KMS-11 (cell line): ENCODE measurements around the gene CAMKV.

Experiments used
- H2AFZ ChIP-seq: fragments of 200-600 bp; sonication (generic); 2 replicates; pipeline ENCODE4 v1.6.1; 2016; ENCODE audit warnings: antibody characterized with exemption, mixed run types, low read depth
- H3K27ac ChIP-seq: fragments of 200-600 bp; sonication (generic); 2 replicates; pipeline ENCODE4 v1.6.1; 2016; ENCODE audit warnings: mild to moderate bottlenecking, mixed run types
- H3K27me3 ChIP-seq: fragments of 200-600 bp; sonication (generic); 2 replicates; pipeline ENCODE4 v1.6.1; 2017; ENCODE audit warnings: mild to moderate bottlenecking, low read depth, mixed run types, moderate library complexity; ENCODE audit not compliant: insufficient read depth
- H3K36me3 ChIP-seq: fragments of 200-600 bp; sonication (generic); 2 replicates; pipeline ENCODE4 v1.6.1; 2017; ENCODE audit warnings: mild to moderate bottlenecking, mixed run types; ENCODE audit not compliant: insufficient read depth
- H3K4me1 ChIP-seq: fragments of 200-600 bp; sonication (generic); 2 replicates; pipeline ENCODE4 v1.6.1; 2016; ENCODE audit warnings: mild to moderate bottlenecking, low read depth, mixed run types; ENCODE audit not compliant: poor library complexity, severe bottlenecking
- H3K4me2 ChIP-seq: fragments of 200-600 bp; sonication (generic); 2 replicates; pipeline ENCODE4 v1.7.0; 2016; ENCODE audit warnings: mild to moderate bottlenecking, mixed run types
- H3K4me3 ChIP-seq: fragments of 200-600 bp; sonication (generic); IDR thresholded peaks from 2 replicates; pipeline ENCODE4 v1.6.1; 2017; ENCODE audit warnings: low read depth, low read length, mixed read lengths; ENCODE audit not compliant: insufficient read depth
- H3K79me2 ChIP-seq: fragments of 200-600 bp; sonication (generic); 2 replicates; pipeline ENCODE4 v1.6.1; 2016; ENCODE audit warnings: low read depth, mixed run types; ENCODE audit not compliant: insufficient read depth
- H3K9ac ChIP-seq: fragments of 200-600 bp; sonication (generic); 2 replicates; pipeline ENCODE4 v1.6.1; 2016; ENCODE audit warnings: mild to moderate bottlenecking, mixed run types
- H4K20me1 ChIP-seq: fragments of 200-600 bp; sonication (generic); 2 replicates; pipeline ENCODE4 v1.6.1; 2016; ENCODE audit warnings: mild to moderate bottlenecking, mixed run types; ENCODE audit not compliant: insufficient read depth
- TF ChIP-seq, protein P1 (sequence below): fragments of 200-600 bp; sonication (generic); conservative IDR thresholded peaks from 2 replicates; pipeline ENCODE4 v1.6.1; 2017; ENCODE audit warnings: low read depth, mild to moderate bottlenecking, antibody characterized with exemption, low read length, moderate library complexity, mixed read lengths

The CAMKV gene

DNA sequence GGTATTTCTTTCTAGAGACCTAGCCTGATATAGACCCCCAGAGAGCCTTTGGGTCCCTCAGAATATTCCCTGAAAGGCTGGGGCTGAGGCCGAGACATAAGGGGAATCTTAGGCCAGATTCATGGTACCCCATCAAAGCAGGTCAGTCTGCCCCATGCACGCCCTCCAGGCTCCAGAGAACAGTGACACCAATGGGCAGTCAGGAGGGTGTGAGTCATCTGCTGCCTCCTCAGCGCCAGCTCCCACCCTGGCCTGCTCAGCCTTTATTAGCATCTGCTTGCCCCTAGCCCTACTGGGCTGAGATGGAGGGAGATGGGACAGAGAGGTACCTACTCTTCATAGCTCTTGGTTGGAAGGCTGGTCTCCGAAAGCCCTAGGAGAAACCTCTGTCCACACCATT, 14.3 kb upstream of the CAMKV start:
- no peaks in the 10 kb centered on the region for H3K27me3 ChIP-seq
- H3K9ac ChIP-seq = no peak overlapping the region

DNA sequence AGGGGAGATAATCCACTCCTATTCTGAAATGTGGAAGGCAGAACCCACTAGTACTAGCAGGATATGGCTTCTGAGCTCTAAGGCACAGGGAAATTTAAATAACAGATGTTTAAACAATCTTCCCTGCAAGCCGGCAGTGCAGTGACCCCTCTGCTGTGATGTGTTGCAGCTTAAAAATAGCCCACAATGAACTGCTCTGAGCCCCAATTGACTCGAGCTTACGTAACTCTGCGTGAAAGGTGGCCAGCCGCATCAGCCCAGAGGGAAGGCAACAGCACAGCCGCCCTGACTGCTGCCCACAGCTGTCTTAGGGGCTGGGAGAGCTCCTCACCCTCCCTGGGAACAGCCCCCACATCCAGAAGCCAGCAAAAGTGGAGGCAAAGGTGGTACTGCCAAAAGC, 12.5 kb upstream of the CAMKV start:
- TF ChIP-seq, protein P1, sequence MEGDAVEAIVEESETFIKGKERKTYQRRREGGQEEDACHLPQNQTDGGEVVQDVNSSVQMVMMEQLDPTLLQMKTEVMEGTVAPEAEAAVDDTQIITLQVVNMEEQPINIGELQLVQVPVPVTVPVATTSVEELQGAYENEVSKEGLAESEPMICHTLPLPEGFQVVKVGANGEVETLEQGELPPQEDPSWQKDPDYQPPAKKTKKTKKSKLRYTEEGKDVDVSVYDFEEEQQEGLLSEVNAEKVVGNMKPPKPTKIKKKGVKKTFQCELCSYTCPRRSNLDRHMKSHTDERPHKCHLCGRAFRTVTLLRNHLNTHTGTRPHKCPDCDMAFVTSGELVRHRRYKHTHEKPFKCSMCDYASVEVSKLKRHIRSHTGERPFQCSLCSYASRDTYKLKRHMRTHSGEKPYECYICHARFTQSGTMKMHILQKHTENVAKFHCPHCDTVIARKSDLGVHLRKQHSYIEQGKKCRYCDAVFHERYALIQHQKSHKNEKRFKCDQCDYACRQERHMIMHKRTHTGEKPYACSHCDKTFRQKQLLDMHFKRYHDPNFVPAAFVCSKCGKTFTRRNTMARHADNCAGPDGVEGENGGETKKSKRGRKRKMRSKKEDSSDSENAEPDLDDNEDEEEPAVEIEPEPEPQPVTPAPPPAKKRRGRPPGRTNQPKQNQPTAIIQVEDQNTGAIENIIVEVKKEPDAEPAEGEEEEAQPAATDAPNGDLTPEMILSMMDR = no peak
- no peaks in the 10 kb centered on the region for H3K27me3 ChIP-seq
- H3K79me2 ChIP-seq = no peaks in the 10 kb centered on the region
- H2AFZ ChIP-seq = no peak overlapping the region
- H3K4me3 ChIP-seq = no peak overlapping the region
- H4K20me1 ChIP-seq = no peaks in the 10 kb centered on the region
- no peak overlapping the region for H3K27ac ChIP-seq
- H3K36me3 ChIP-seq = no peaks in the 10 kb centered on the region
- no peak overlapping the region for H3K9ac ChIP-seq
- no peaks in the 10 kb centered on the region for H3K4me1 ChIP-seq
- H3K4me2 ChIP-seq = no peak overlapping the region

More for the DNA sequence above, 14.3 kb upstream of the CAMKV start:
- Histone ChIP-seq H3K79me2 (no peaks in the 10 kb centered on the region), H3K4me3 (no peak overlapping the region), H4K20me1 (no peaks in the 10 kb centered on the region), H3K36me3 (no peaks in the 10 kb centered on the region), H3K4me2 (no peak overlapping the region), H2AFZ (no peak overlapping the region), H3K27ac (no peak overlapping the region), H3K4me1 (no peaks in the 10 kb centered on the region)
- TF ChIP-seq, protein P1 = no peak

DNA sequence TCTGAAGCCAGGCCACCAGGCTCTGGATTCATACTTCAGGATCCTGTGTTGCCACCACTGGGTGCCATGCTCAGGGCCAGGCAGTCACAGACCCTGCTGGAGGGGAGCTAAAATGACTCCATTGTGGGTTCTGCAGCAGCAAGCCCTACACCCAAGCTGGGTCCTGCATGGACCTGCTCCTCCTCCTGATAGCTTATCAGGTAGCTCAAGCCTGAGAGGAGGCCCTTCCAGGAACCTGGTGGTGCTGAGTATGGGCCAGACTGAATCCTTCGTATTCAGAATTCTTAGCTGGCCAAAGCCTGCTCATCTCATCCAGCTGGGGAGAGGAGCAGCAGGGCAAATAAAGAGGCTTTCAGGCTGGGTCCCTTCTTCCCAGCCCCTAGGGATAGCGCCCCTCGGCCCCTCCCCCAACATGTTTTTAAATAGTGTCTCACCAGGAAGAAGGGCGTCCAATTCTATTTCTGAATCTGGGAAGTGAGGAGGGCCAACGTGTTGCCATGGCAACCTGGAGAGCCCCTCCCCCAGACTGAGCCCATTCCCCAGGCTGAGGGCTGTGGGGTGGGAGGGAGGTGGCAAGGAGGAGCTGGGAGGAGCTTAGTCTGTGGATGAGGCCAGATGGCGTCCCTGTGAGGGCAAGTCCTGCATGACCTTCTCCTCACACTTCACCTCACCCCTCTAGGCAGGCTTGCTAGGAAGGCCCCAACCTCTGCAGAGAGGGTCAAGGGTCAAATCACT, 11.0 kb upstream of the CAMKV start:
- H4K20me1 ChIP-seq = no peaks in the 10 kb centered on the region
- H3K4me3 ChIP-seq = no peak overlapping the region
- H3K4me2 ChIP-seq = no peak overlapping the region
- no peaks in the 10 kb centered on the region for H3K4me1 ChIP-seq
- no peak overlapping the region for H2AFZ ChIP-seq
- H3K79me2 ChIP-seq = no peaks in the 10 kb centered on the region
- H3K27ac ChIP-seq = no peak overlapping the region
- TF ChIP-seq, protein P1 = no peak
- no peak overlapping the region for H3K9ac ChIP-seq
- H3K36me3 ChIP-seq = no peaks in the 10 kb centered on the region
- no peaks in the 10 kb centered on the region for H3K27me3 ChIP-seq

DNA sequence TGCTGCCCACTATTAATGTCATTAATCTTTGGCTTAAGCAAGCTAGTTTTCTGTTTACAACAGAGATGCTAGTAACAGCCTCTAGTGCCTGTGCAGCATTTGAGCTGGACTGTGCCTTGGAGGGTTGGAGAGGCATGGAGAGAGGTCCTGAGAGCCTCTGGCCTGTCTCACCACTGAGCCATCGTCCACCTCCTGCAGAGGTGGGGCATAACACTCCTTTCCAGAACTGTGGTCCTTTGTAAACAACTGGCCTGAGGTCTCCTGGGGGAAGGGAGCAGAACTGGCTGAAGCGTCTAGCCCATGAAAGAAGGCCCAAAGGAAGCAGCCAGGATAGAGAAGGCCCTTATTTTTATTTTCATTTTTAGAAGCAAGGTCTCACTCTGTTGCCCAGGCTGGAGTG, 10.0 kb upstream of the CAMKV start:
- H2AFZ ChIP-seq = no peak overlapping the region
- no peak overlapping the region for H3K9ac ChIP-seq
- no peaks in the 10 kb centered on the region for H4K20me1 ChIP-seq
- TF ChIP-seq, protein P1 = no peak
- no peaks in the 10 kb centered on the region for H3K4me1 ChIP-seq
- no peaks in the 10 kb centered on the region for H3K27me3 ChIP-seq
- H3K27ac ChIP-seq = no peak overlapping the region
- no peaks in the 10 kb centered on the region for H3K36me3 ChIP-seq
- no peaks in the 10 kb centered on the region for H3K79me2 ChIP-seq
- no peak overlapping the region for H3K4me3 ChIP-seq
- H3K4me2 ChIP-seq = no peak overlapping the region
